Ecto neural progenitor cell (in vitro differentiated cells): Measurements from ENCODE around the gene BORCS5.
"Not testable (repeated sequence)": the region's sequence is repeated elsewhere in the genome, so short reads cannot be mapped to it uniquely, and the experiment has no call there.

Experiments used
- DNase-seq: peaks from one replicate; pipeline ENCODE4 v3.0.0-alpha.2; 2018; ENCODE audit warnings: low spot score

Gene BORCS5

GRCh38 chr12:12356896-12357718, at the start of gene BORCS5:
BORCS5 (plus strand) TSS chr12:12357078; CDS start chr12:12357452, 374 bp downstream.
- peak; percentile 97 for DNase-seq

GRCh38 chr12:12310695-12311094, 46.2 kb upstream of the BORCS5 start:
- not testable (repeated sequence) for DNase-seq

- DNase-seq: no peak
These were observed 41.0 kb upstream of the BORCS5 start for GRCh38 chr12:12315838-12316237.

- no peak for DNase-seq
These were observed 37.3 kb upstream of the BORCS5 start for GRCh38 chr12:12319451-12320183.

GRCh38 chr12:12323118-12323517, 33.8 kb upstream of the BORCS5 start:
- no peak for DNase-seq

GRCh38 chr12:12323591-12323990, 33.3 kb upstream of the BORCS5 start:
- DNase-seq: no peak

- no peak for DNase-seq
These were observed 30.6 kb upstream of the BORCS5 start for GRCh38 chr12:12326262-12326661.

- no peak for DNase-seq
These were observed 29.1 kb upstream of the BORCS5 start for GRCh38 chr12:12327802-12328201.

- DNase-seq: peak; percentile 61
These were observed 25.6 kb upstream of the BORCS5 start for GRCh38 chr12:12331244-12331771.

- DNase-seq: no peak
These were observed 25.0 kb upstream of the BORCS5 start for GRCh38 chr12:12331896-12332295.

GRCh38 chr12:12333407-12334366, 23.2 kb upstream of the BORCS5 start:
- no peak for DNase-seq

GRCh38 chr12:12334367-12335040, 22.4 kb upstream of the BORCS5 start:
- DNase-seq: peak; percentile 76

GRCh38 chr12:12336049-12336411, 20.8 kb upstream of the BORCS5 start:
- no peak for DNase-seq

GRCh38 chr12:12336511-12336910, 20.4 kb upstream of the BORCS5 start:
- no peak for DNase-seq

- peak; percentile 32 for DNase-seq
These were observed 18.2 kb upstream of the BORCS5 start for GRCh38 chr12:12338527-12339168.

GRCh38 chr12:12349711-12350665, 6.9 kb upstream of the BORCS5 start, which contains the start of gene MANSC1:
MANSC1 (minus strand) TSS chr12:12350242; CDS start chr12:12343314, 6,928 bp downstream.
- DNase-seq: peak; percentile 85

- no peak for DNase-seq
These were observed 5.9 kb upstream of the BORCS5 start for GRCh38 chr12:12350868-12351463.

- DNase-seq: not testable (repeated sequence)
These were observed 5.3 kb upstream of the BORCS5 start for GRCh38 chr12:12351468-12352185.
